OCI-LY3 (cell line): Measurements from ENCODE around the gene KRTAP4-1.
"Not testable (repeated sequence)": the region's sequence is repeated elsewhere in the genome, so short reads cannot be mapped to it uniquely, and the experiment has no call there.

Source experiments
- H2AFZ ChIP-seq: fragments of 200-600, 300-600 bp; shearing (Covaris generic); 2 replicates; pipeline ENCODE4 v1.6.0; 2014; ENCODE audit warnings: antibody characterized with exemption, low read depth, low read length
- H3K27ac ChIP-seq: fragments of 200-600, 300-600 bp; sonication (generic); 2 replicates; pipeline ENCODE4 v1.5.1; 2014; ENCODE audit warnings: mild to moderate bottlenecking, low read length, moderate library complexity, mixed read lengths
- H3K27me3 ChIP-seq: fragments of 200-600, 300-600 bp; sonication (generic); 2 replicates; pipeline ENCODE4 v1.6.1; 2014; ENCODE audit warnings: low read depth, low read length, mixed read lengths
- H3K36me3 ChIP-seq: fragments of 200-600, 300-600 bp; sonication (generic); replicated peaks from 2 replicates; pipeline ENCODE3; 2014; ENCODE audit warnings: low read depth, low read length, mixed read lengths
- H3K4me1 ChIP-seq: fragments of 300-600, 200-600 bp; sonication (generic); 2 replicates; pipeline ENCODE4 v1.6.1; 2014; ENCODE audit warnings: low read length, mixed read lengths
- H3K4me2 ChIP-seq: fragments of 200-600, 300-600 bp; sonication (generic); 2 replicates; pipeline ENCODE4 v1.6.1; 2014; ENCODE audit warnings: low read length, mixed read lengths
- H3K4me3 ChIP-seq: fragments of 300-600, 200-600 bp; sonication (generic); 2 replicates; pipeline ENCODE4 v1.5.1; 2014; ENCODE audit warnings: antibody characterized with exemption, mild to moderate bottlenecking, low read length, moderate library complexity
- H3K79me2 ChIP-seq: fragments of 300-600, 200-600 bp; shearing (Covaris generic); 2 replicates; pipeline ENCODE4 v1.6.1; 2014; ENCODE audit warnings: mild to moderate bottlenecking, low read length, mixed read lengths
- H3K9ac ChIP-seq: fragments of 300-600, 200-600 bp; shearing (Covaris generic); 2 replicates; pipeline ENCODE4 v1.6.0; 2014; ENCODE audit warnings: mild to moderate bottlenecking, low read length, moderate library complexity
- H3K9me3 ChIP-seq: fragments of 200-600, 300-600 bp; shearing (Covaris generic); 2 replicates; pipeline ENCODE4 v1.6.1; 2014; ENCODE audit warnings: low read length, mixed read lengths; ENCODE audit not compliant: insufficient read depth
- H4K20me1 ChIP-seq: fragments of 200-600, 300-600 bp; sonication (generic); 2 replicates; pipeline ENCODE4 v1.6.1; 2016; ENCODE audit warnings: low read length, mixed read lengths; ENCODE audit not compliant: insufficient read depth
- EZH2phosphoT487 ChIP-seq: fragments of 200-600 bp; shearing (Covaris generic); IDR thresholded peaks from 2 replicates; pipeline ENCODE4 v1.6.1; 2018; ENCODE audit warnings: antibody characterized with exemption, mixed run types, low read depth
- TF ChIP-seq, protein P1 (sequence below): fragments of 200-600, 300-600 bp; sonication (generic); IDR thresholded peaks from 2 replicates; pipeline ENCODE4 v1.5.1; 2014; ENCODE audit warnings: antibody characterized with exemption, low read length, low read depth

The KRTAP4-1 gene

DNA sequence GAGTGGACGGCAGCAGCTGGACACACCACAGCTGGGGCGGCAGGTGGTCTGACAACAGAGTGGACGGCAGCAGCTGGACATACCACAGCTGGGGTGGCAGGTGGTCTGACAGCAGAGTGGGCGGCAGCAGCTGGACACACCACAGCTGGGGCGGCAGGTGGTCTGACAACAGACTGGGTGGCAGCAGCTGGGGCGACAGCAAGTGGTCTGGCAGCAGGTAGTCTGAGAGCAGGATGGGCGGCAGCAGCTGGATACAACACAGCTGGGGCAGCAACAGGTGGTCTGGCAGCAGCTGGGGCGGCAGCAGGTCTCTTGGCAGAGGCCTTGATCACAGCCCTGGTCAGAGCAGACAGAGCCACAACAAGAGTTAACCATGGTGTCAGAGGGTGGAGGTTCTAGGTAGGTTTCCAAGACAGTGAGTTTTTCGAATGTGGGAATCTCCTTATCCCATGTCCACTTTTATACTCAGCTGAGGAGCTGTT, at the start of gene KRTAP4-1:
KRTAP4-1 (minus strand) TSS at position 432 of the 482 bp plus-strand sequence; CDS start at position 375, 57 bp downstream.
- H3K9me3 ChIP-seq, result no peaks in the 10 kb centered on the region
- no peak within 1 kb of the TSS for H3K4me2 ChIP-seq
- peaks cover 11% of the 10 kb centered on the region for H3K27me3 ChIP-seq
- no peaks in the 10 kb centered on the region for H3K36me3 ChIP-seq
- H3K4me3 ChIP-seq, result no peak within 1 kb of the TSS
- TF ChIP-seq, protein P1, sequence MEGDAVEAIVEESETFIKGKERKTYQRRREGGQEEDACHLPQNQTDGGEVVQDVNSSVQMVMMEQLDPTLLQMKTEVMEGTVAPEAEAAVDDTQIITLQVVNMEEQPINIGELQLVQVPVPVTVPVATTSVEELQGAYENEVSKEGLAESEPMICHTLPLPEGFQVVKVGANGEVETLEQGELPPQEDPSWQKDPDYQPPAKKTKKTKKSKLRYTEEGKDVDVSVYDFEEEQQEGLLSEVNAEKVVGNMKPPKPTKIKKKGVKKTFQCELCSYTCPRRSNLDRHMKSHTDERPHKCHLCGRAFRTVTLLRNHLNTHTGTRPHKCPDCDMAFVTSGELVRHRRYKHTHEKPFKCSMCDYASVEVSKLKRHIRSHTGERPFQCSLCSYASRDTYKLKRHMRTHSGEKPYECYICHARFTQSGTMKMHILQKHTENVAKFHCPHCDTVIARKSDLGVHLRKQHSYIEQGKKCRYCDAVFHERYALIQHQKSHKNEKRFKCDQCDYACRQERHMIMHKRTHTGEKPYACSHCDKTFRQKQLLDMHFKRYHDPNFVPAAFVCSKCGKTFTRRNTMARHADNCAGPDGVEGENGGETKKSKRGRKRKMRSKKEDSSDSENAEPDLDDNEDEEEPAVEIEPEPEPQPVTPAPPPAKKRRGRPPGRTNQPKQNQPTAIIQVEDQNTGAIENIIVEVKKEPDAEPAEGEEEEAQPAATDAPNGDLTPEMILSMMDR, result no peak
- no peak for TF ChIP-seq EZH2phosphoT487
- H2AFZ ChIP-seq, result no peak within 1 kb of the TSS
- H3K27ac ChIP-seq, result no peak within 1 kb of the TSS
- no peaks in the 10 kb centered on the region for H3K79me2 ChIP-seq
- no peak within 1 kb of the TSS for H3K9ac ChIP-seq
- H4K20me1 ChIP-seq, result no peaks in the 10 kb centered on the region
- H3K4me1 ChIP-seq, result no peaks in the 10 kb centered on the region

DNA sequence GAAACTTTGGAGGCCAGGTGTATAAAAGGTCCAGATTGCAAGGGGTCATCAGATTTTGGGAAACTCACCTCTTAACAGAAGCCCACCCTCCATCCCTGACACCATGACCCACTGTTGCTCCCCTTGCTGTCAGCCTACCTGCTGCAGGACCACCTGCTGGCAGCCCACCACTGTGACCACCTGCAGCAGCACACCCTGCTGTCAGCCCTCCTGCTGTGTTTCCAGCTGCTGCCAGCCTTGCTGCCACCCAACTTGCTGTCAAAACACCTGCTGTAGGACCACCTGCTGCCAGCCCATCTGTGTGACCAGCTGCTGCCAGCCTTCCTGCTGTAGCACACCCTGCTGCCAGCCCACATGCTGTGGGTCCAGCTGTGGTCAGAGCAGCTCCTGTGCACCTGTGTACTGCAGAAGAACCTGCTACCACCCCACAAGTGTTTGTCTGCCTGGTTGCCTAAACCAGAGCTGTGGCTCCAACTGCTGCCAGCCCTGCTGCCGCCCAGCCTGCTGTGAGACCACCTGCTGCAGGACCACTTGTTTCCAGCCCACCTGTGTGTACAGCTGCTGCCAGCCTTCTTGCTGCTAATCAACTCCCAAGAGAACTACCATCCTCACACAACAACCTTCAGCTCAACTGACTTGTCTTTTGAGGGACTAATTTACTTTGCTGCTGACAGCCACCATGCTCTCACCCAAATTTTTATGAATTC, 47.8 kb upstream of the KRTAP4-1 start, which contains the start of gene KRTAP9-3:
KRTAP9-3 (plus strand) TSS at position 51 of the 707 bp plus-strand sequence; CDS start at position 104, 53 bp downstream.
- H3K36me3 ChIP-seq, H3K9ac ChIP-seq, H4K20me1 ChIP-seq: not testable (repeated sequence)

DNA sequence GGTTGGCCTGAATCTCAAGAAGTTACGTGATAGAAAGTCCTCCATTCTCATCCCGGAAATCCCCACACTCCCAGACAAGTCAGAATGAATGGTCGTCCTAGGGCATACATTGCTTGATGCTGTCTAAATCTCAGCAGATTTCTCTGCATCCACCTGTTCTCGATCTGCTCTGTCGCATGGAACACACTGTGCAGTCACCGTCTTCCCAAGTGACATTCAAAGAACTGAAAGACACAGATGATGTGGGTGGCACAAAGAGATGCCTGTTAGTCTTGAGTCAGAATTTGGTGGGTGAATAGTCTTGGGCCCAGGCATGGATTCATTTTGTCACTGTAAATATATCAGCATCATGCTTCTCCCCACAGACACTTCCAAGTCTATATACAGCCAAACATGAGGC, 47.0 kb upstream of the KRTAP4-1 start:
- peaks cover 37% of the 10 kb centered on the region for H3K27me3 ChIP-seq
- H3K9ac ChIP-seq, result no peak overlapping the region
- H3K36me3 ChIP-seq, result no peaks in the 10 kb centered on the region
- no peaks in the 10 kb centered on the region for H3K9me3 ChIP-seq
- no peak overlapping the region for H3K27ac ChIP-seq
- no peaks in the 10 kb centered on the region for H4K20me1 ChIP-seq
- H2AFZ ChIP-seq, result no peak overlapping the region
- no peak overlapping the region for H3K4me2 ChIP-seq
- H3K4me1 ChIP-seq, result no peaks in the 10 kb centered on the region
- no peaks in the 10 kb centered on the region for H3K79me2 ChIP-seq
- no peak overlapping the region for H3K4me3 ChIP-seq
- no peak for TF ChIP-seq EZH2phosphoT487
- TF ChIP-seq, protein P1, result no peak

More for the DNA sequence above, 47.8 kb upstream of the KRTAP4-1 start, which contains the start of gene KRTAP9-3:
- H2AFZ ChIP-seq, H3K27ac ChIP-seq, H3K79me2 ChIP-seq, H3K4me2 ChIP-seq, H3K9me3 ChIP-seq, H3K4me3 ChIP-seq, H3K4me1 ChIP-seq: not testable (repeated sequence)
- H3K27me3 ChIP-seq, result peaks cover 40% of the 10 kb centered on the region

DNA sequence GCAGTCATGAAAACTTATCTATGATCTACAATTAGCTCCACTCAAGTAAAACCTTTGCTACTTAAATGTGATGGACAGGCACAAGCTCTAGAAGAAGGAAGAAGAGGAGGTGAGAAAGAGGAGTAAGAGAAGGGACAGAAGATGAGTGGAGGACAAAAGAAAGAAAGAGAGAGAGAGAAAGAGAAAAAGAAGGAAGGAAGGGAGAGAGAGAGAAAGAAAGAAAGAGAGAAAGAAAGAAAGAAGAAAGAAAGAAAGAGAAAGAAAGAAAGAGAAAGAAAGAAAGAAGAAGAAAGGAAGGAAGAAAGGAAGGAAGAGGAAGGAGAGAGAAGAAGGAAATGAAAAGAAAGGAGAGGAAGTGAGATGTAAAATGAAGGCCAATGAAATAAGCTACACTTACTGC, 45.4 kb upstream of the KRTAP4-1 start:
- no peaks in the 10 kb centered on the region for H3K79me2 ChIP-seq
- H3K9ac ChIP-seq, result no peak overlapping the region
- no peak overlapping the region for H3K27ac ChIP-seq
- no peak overlapping the region for H3K4me3 ChIP-seq
- no peaks in the 10 kb centered on the region for H3K36me3 ChIP-seq
- no peaks in the 10 kb centered on the region for H4K20me1 ChIP-seq
- peaks cover 41% of the 10 kb centered on the region for H3K27me3 ChIP-seq
- H2AFZ ChIP-seq, result no peak overlapping the region
- no peaks in the 10 kb centered on the region for H3K4me1 ChIP-seq
- H3K4me2 ChIP-seq, result no peak overlapping the region
- TF ChIP-seq EZH2phosphoT487, result no peak
- TF ChIP-seq, protein P1, result no peak
- no peaks in the 10 kb centered on the region for H3K9me3 ChIP-seq

DNA sequence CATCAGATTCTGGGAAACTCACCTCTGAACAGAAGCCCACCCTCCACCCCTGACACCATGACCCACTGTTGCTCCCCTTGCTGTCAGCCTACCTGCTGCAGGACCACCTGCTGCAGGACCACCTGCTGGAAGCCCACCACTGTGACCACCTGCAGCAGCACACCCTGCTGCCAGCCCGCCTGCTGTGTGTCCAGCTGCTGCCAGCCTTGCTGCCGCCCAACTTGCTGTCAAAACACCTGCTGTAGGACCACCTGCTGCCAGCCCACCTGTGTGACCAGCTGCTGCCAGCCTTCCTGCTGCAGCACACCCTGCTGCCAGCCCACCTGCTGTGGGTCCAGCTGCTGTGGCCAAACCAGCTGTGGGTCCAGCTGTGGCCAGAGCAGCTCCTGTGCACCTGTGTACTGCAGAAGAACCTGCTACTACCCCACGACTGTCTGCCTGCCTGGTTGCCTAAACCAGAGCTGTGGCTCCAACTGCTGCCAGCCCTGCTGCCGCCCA, 41.9 kb upstream of the KRTAP4-1 start, which contains the start of gene KRTAP9-2:
KRTAP9-2 (plus strand) TSS at position 51 of the 498 bp plus-strand sequence; CDS start at position 58, 7 bp downstream.
- H3K9ac ChIP-seq, H3K9me3 ChIP-seq, H3K4me2 ChIP-seq, H3K79me2 ChIP-seq, H3K27ac ChIP-seq, H3K4me3 ChIP-seq, H4K20me1 ChIP-seq, H3K36me3 ChIP-seq, H2AFZ ChIP-seq, H3K4me1 ChIP-seq: not testable (repeated sequence)
- peaks cover 26% of the 10 kb centered on the region for H3K27me3 ChIP-seq
